ENCODE results near the gene ZBTB4.

ZBTB4 gene

DNA sequence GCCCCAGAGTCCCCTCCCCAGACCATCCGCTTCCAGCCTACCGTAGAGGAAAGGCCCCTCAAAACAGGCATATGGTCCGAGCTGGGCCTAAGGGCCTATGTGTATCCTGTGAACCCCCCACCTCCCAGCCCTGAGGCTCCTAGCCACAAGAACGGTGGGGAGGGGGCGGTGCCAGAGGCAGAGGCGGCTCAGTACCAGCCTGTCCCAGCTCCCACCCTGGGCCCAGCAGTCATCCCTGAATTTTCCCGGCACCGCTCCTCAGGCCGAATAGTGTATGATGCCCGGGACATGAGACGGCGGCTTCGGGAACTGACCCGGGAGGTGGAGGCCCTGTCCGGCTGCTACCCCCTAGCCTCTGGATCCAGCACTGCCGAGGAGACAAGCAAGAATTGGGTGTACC lies 58.2 kb downstream of the ZBTB4 start:
- DNase-seq: no peak
- Histone ChIP-seq H3K36me3 (no peaks in the 10 kb centered on the region), H3K4me1 (no peaks in the 10 kb centered on the region), H3K27me3 (no peaks in the 10 kb centered on the region), H3K9me3 (no peaks in the 10 kb centered on the region), H3K4me3 (ENCODE audit: low read depth, low read length) (no peak overlapping the region)
- TF ChIP-seq, protein P1, sequence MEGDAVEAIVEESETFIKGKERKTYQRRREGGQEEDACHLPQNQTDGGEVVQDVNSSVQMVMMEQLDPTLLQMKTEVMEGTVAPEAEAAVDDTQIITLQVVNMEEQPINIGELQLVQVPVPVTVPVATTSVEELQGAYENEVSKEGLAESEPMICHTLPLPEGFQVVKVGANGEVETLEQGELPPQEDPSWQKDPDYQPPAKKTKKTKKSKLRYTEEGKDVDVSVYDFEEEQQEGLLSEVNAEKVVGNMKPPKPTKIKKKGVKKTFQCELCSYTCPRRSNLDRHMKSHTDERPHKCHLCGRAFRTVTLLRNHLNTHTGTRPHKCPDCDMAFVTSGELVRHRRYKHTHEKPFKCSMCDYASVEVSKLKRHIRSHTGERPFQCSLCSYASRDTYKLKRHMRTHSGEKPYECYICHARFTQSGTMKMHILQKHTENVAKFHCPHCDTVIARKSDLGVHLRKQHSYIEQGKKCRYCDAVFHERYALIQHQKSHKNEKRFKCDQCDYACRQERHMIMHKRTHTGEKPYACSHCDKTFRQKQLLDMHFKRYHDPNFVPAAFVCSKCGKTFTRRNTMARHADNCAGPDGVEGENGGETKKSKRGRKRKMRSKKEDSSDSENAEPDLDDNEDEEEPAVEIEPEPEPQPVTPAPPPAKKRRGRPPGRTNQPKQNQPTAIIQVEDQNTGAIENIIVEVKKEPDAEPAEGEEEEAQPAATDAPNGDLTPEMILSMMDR (IDR thresholded peaks at IDR 0.05; ENCODE audit: low read depth, low read length): no peak

DNA sequence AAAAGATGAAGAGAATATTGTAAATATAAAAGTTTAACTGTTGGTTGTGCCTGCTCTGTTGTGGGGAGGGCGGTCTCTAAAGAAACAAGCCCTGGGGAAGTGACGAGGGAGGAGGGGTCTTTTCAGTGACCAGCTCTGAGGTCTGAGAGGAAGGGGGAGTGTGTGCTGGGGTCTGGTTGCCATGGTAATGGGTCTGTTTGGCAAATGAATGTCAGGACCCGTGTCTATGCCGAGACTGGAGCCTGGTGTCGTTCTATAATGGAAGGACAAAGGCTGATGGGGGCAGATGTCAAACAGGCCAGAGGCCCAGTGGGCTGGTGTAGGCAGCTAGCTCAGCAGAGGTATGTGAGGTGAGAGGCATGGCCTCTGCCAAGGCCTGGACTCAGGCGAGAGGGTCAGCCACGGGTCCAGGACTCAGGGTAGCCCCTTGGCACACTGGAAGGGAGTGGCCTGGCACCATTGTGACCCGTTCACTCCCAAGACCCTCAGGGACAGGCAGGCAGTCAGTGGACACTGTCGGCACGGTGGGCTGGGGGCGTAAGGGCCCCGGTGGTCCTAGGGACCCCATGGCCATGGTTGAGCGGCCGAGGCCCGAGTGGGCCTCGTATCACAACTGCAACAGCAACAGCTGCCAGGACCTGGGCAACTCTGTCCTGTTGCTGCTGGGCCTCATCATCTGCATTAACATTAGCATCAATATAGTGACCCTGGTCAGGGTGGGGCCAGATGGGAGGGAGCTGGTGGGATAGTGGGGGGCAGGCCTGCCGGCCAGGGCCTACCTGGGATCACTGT lies 59.4 kb downstream of the ZBTB4 start, which contains the start of gene SPEM1:
SPEM1 (plus strand) TSS at position 506 of the 792 bp plus-strand sequence; CDS start at position 567, 61 bp downstream.
- Histone ChIP-seq H3K36me3 (no peaks in the 10 kb centered on the region), H3K27me3 (no peaks in the 10 kb centered on the region), H3K4me1 (no peaks in the 10 kb centered on the region), H3K9me3 (no peaks in the 10 kb centered on the region), H3K4me3 (ENCODE audit: low read depth, low read length) (no peak within 1 kb of the TSS)
- no peak for DNase-seq
- TF ChIP-seq, protein P1 (IDR thresholded peaks at IDR 0.05; ENCODE audit: low read depth, low read length): no peak

GRCh38 chr17:7418472-7419152 lies 60.8 kb downstream of the ZBTB4 start:
- Histone ChIP-seq H3K36me3 (no peaks in the 10 kb centered on the region), H3K4me1 (no peaks in the 10 kb centered on the region), H3K27me3 (no peaks in the 10 kb centered on the region), H3K9me3 (no peaks in the 10 kb centered on the region), H3K4me3 (ENCODE audit: low read depth, low read length) (no peak overlapping the region)
- TF ChIP-seq, protein P1 (IDR thresholded peaks at IDR 0.05; ENCODE audit: low read depth, low read length): no peak
- DNase-seq: no peak

DNA sequence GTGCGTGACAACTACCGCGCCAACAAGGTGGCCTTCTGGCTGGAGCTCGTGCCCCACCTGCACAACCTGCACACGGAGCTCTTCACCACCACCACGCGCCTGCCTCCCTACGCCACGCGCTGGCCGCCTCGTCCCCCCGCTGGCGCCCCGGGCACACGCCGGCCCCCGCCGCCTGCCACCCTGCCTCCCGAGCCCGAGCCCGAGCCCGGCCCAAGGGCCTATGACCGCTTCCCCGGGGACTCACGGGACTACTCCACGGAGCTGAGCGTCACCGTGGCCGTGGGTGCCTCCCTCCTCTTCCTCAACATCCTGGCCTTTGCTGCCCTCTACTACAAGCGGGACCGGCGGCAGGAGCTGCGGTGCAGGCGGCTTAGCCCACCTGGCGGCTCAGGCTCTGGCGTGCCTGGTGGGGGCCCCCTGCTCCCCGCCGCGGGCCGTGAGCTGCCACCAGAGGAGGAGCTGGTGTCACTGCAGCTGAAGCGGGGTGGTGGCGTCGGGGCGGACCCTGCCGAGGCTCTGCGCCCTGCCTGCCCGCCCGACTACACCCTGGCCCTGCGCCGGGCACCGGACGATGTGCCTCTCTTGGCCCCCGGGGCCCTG lies 62.3 kb downstream of the ZBTB4 start:
- no peak for DNase-seq
- Histone ChIP-seq H3K27me3 (no peaks in the 10 kb centered on the region), H3K9me3 (no peaks in the 10 kb centered on the region), H3K36me3 (no peaks in the 10 kb centered on the region), H3K4me3 (ENCODE audit: low read depth, low read length) (no peak overlapping the region), H3K4me1 (no peaks in the 10 kb centered on the region)
- TF ChIP-seq, protein P1 (IDR thresholded peaks at IDR 0.05; ENCODE audit: low read depth, low read length): no peak

DNA sequence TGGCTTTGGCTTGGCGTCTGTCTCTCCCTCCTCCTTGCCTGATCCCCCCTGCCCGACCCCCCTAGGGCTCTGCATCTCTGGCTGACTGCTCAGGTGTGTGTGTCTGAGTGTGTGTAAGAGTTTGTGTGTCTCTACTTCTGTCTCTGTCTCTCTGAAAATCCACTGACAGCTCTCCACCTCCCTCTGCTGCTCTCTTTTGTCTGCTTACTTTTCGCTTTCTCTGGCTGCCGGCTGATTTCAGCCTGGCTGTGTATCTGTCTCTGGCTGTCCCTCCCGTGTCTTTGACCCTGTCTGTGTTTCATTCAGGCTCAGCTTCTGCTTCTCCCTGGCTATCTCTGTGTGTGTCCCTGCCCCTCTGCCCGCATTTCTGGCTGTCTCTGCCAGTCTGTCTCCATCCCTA lies 63.1 kb downstream of the ZBTB4 start:
- Histone ChIP-seq H3K4me1 (no peaks in the 10 kb centered on the region), H3K4me3 (ENCODE audit: low read depth, low read length) (no peak overlapping the region), H3K27me3 (no peaks in the 10 kb centered on the region), H3K36me3 (no peaks in the 10 kb centered on the region), H3K9me3 (no peaks in the 10 kb centered on the region)
- DNase-seq: no peak
- TF ChIP-seq, protein P1 (IDR thresholded peaks at IDR 0.05; ENCODE audit: low read depth, low read length): no peak

Measured in BE2C (cell line).